Measurements from ENCODE around the gene EGFLAM.

DNA sequence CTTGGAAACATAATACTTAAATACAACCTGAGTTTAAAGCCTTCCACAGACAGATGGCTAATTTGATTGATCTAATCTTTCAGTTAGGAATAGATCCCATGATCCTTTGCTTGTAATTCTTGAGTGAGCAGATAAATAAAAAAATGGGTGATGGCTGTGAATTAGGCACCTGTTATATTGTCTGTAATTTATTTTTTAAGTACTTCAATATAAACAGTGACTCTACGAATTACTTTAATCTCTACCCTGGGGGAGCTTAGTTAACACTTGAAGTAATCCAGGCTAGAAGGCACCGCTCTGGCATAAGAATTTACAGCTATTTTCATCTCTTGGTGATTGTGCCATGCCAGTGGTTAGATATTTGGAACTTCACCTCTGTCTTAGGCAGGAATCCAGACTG, 9.0 kb downstream of the EGFLAM start:
- TF ChIP-seq, protein P1, sequence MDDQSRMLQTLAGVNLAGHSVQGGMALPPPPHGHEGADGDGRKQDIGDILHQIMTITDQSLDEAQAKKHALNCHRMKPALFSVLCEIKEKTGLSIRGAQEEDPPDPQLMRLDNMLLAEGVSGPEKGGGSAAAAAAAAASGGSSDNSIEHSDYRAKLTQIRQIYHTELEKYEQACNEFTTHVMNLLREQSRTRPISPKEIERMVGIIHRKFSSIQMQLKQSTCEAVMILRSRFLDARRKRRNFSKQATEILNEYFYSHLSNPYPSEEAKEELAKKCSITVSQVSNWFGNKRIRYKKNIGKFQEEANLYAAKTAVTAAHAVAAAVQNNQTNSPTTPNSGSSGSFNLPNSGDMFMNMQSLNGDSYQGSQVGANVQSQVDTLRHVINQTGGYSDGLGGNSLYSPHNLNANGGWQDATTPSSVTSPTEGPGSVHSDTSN (IDR thresholded peaks at IDR 0.05; ENCODE audit: insufficient replicate concordance, low read depth, low read length): no peak
- TF ChIP-seq, protein P2, sequence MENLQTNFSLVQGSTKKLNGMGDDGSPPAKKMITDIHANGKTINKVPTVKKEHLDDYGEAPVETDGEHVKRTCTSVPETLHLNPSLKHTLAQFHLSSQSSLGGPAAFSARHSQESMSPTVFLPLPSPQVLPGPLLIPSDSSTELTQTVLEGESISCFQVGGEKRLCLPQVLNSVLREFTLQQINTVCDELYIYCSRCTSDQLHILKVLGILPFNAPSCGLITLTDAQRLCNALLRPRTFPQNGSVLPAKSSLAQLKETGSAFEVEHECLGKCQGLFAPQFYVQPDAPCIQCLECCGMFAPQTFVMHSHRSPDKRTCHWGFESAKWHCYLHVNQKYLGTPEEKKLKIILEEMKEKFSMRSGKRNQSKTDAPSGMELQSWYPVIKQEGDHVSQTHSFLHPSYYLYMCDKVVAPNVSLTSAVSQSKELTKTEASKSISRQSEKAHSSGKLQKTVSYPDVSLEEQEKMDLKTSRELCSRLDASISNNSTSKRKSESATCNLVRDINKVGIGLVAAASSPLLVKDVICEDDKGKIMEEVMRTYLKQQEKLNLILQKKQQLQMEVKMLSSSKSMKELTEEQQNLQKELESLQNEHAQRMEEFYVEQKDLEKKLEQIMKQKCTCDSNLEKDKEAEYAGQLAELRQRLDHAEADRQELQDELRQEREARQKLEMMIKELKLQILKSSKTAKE (IDR thresholded peaks at IDR 0.05; ENCODE audit: low read depth, poor library complexity, severe bottlenecking): no peak
- no peak for TF ChIP-seq ZNF274 (IDR thresholded peaks at IDR 0.05; ENCODE audit: insufficient read depth, insufficient read length)
- TF ChIP-seq, protein P3, sequence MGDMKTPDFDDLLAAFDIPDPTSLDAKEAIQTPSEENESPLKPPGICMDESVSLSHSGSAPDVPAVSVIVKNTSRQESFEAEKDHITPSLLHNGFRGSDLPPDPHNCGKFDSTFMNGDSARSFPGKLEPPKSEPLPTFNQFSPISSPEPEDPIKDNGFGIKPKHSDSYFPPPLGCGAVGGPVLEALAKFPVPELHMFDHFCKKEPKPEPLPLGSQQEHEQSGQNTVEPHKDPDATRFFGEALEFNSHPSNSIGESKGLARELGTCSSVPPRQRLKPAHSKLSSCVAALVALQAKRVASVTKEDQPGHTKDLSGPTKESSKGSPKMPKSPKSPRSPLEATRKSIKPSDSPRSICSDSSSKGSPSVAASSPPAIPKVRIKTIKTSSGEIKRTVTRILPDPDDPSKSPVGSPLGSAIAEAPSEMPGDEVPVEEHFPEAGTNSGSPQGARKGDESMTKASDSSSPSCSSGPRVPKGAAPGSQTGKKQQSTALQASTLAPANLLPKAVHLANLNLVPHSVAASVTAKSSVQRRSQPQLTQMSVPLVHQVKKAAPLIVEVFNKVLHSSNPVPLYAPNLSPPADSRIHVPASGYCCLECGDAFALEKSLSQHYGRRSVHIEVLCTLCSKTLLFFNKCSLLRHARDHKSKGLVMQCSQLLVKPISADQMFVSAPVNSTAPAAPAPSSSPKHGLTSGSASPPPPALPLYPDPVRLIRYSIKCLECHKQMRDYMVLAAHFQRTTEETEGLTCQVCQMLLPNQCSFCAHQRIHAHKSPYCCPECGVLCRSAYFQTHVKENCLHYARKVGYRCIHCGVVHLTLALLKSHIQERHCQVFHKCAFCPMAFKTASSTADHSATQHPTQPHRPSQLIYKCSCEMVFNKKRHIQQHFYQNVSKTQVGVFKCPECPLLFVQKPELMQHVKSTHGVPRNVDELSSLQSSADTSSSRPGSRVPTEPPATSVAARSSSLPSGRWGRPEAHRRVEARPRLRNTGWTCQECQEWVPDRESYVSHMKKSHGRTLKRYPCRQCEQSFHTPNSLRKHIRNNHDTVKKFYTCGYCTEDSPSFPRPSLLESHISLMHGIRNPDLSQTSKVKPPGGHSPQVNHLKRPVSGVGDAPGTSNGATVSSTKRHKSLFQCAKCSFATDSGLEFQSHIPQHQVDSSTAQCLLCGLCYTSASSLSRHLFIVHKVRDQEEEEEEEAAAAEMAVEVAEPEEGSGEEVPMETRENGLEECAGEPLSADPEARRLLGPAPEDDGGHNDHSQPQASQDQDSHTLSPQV (IDR thresholded peaks at IDR 0.05): no peak
- TF ChIP-seq, protein P4, sequence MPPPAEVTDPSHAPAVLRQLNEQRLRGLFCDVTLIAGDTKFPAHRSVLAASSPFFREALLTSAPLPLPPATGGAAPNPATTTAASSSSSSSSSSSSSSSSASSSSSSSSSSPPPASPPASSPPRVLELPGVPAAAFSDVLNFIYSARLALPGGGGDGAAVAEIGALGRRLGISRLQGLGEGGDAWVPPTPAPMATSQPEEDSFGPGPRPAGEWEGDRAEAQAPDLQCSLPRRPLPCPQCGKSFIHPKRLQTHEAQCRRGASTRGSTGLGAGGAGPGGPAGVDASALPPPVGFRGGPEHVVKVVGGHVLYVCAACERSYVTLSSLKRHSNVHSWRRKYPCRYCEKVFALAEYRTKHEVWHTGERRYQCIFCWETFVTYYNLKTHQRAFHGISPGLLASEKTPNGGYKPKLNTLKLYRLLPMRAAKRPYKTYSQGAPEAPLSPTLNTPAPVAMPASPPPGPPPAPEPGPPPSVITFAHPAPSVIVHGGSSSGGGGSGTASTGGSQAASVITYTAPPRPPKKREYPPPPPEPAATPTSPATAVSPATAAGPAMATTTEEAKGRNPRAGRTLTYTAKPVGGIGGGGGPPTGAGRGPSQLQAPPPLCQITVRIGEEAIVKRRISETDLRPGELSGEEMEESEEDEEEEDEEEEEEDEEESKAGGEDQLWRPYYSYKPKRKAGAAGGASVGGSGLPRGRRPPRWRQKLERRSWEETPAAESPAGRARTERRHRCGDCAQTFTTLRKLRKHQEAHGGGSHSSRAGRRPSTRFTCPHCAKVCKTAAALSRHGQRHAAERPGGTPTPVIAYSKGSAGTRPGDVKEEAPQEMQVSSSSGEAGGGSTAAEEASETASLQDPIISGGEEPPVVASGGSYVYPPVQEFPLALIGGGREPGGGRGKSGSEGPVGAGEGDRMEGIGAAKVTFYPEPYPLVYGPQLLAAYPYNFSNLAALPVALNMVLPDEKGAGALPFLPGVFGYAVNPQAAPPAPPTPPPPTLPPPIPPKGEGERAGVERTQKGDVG (CRISPR knock-in tag; IDR thresholded peaks at IDR 0.05): no peak
- TF ChIP-seq, protein P5, sequence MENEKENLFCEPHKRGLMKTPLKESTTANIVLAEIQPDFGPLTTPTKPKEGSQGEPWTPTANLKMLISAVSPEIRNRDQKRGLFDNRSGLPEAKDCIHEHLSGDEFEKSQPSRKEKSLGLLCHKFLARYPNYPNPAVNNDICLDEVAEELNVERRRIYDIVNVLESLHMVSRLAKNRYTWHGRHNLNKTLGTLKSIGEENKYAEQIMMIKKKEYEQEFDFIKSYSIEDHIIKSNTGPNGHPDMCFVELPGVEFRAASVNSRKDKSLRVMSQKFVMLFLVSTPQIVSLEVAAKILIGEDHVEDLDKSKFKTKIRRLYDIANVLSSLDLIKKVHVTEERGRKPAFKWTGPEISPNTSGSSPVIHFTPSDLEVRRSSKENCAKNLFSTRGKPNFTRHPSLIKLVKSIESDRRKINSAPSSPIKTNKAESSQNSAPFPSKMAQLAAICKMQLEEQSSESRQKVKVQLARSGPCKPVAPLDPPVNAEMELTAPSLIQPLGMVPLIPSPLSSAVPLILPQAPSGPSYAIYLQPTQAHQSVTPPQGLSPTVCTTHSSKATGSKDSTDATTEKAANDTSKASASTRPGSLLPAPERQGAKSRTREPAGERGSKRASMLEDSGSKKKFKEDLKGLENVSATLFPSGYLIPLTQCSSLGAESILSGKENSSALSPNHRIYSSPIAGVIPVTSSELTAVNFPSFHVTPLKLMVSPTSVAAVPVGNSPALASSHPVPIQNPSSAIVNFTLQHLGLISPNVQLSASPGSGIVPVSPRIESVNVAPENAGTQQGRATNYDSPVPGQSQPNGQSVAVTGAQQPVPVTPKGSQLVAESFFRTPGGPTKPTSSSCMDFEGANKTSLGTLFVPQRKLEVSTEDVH (IDR thresholded peaks at IDR 0.05; ENCODE audit: low read depth, partially characterized antibody): no peak
- TF ChIP-seq POLR2A (IDR thresholded peaks at IDR 0.05; ENCODE audit: low read depth, low read length): no peak
- no peak for TF ChIP-seq MTA2 (IDR thresholded peaks at IDR 0.05; ENCODE audit: low read depth)
- no peak for TF ChIP-seq ATF7 (IDR thresholded peaks at IDR 0.05; ENCODE audit: low read depth)
- TF ChIP-seq, protein P6, sequence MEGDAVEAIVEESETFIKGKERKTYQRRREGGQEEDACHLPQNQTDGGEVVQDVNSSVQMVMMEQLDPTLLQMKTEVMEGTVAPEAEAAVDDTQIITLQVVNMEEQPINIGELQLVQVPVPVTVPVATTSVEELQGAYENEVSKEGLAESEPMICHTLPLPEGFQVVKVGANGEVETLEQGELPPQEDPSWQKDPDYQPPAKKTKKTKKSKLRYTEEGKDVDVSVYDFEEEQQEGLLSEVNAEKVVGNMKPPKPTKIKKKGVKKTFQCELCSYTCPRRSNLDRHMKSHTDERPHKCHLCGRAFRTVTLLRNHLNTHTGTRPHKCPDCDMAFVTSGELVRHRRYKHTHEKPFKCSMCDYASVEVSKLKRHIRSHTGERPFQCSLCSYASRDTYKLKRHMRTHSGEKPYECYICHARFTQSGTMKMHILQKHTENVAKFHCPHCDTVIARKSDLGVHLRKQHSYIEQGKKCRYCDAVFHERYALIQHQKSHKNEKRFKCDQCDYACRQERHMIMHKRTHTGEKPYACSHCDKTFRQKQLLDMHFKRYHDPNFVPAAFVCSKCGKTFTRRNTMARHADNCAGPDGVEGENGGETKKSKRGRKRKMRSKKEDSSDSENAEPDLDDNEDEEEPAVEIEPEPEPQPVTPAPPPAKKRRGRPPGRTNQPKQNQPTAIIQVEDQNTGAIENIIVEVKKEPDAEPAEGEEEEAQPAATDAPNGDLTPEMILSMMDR (IDR thresholded peaks at IDR 0.05 in 2 of 3, conservative IDR thresholded peaks at IDR 0.05 in 1 of 3; ENCODE audit: control insufficient read depth in 2 of 3, extremely low read depth in 1 of 3, insufficient read depth in 1 of 3, low read depth in 3 of 3, low read length in 3 of 3): no peak
- no peak for TF ChIP-seq YBX1 (IDR thresholded peaks at IDR 0.05)
- no peak for TF ChIP-seq KDM1A (IDR thresholded peaks at IDR 0.05; ENCODE audit: borderline replicate concordance)
- TF ChIP-seq, protein P7, sequence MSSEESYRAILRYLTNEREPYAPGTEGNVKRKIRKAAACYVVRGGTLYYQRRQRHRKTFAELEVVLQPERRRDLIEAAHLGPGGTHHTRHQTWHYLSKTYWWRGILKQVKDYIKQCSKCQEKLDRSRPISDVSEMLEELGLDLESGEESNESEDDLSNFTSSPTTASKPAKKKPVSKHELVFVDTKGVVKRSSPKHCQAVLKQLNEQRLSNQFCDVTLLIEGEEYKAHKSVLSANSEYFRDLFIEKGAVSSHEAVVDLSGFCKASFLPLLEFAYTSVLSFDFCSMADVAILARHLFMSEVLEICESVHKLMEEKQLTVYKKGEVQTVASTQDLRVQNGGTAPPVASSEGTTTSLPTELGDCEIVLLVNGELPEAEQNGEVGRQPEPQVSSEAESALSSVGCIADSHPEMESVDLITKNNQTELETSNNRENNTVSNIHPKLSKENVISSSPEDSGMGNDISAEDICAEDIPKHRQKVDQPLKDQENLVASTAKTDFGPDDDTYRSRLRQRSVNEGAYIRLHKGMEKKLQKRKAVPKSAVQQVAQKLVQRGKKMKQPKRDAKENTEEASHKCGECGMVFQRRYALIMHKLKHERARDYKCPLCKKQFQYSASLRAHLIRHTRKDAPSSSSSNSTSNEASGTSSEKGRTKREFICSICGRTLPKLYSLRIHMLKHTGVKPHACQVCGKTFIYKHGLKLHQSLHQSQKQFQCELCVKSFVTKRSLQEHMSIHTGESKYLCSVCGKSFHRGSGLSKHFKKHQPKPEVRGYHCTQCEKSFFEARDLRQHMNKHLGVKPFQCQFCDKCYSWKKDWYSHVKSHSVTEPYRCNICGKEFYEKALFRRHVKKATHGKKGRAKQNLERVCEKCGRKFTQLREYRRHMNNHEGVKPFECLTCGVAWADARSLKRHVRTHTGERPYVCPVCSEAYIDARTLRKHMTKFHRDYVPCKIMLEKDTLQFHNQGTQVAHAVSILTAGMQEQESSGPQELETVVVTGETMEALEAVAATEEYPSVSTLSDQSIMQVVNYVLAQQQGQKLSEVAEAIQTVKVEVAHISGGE (CRISPR knock-in tag; IDR thresholded peaks at IDR 0.05): no peak

All from GM12878 (cell line).